22Rv1 (cell line): Measurements from ENCODE around the gene TMEM259.

Source experiments
- H3K27ac ChIP-seq: fragments of 450-650 bp; 2 replicates; pipeline ENCODE4 v1.5.1; 2017
- ZFX ChIP-seq: fragments of 450-650 bp; IDR thresholded peaks from 2 replicates; pipeline ENCODE4 v1.6.1; 2017; ENCODE audit warnings: antibody characterized with exemption, borderline replicate concordance
- TF ChIP-seq, protein P1 (sequence below): fragments of 450-650 bp; IDR thresholded peaks from 2 replicates; pipeline ENCODE4 v1.5.1; 2017; ENCODE audit warnings: mild to moderate bottlenecking

TMEM259 gene

DNA sequence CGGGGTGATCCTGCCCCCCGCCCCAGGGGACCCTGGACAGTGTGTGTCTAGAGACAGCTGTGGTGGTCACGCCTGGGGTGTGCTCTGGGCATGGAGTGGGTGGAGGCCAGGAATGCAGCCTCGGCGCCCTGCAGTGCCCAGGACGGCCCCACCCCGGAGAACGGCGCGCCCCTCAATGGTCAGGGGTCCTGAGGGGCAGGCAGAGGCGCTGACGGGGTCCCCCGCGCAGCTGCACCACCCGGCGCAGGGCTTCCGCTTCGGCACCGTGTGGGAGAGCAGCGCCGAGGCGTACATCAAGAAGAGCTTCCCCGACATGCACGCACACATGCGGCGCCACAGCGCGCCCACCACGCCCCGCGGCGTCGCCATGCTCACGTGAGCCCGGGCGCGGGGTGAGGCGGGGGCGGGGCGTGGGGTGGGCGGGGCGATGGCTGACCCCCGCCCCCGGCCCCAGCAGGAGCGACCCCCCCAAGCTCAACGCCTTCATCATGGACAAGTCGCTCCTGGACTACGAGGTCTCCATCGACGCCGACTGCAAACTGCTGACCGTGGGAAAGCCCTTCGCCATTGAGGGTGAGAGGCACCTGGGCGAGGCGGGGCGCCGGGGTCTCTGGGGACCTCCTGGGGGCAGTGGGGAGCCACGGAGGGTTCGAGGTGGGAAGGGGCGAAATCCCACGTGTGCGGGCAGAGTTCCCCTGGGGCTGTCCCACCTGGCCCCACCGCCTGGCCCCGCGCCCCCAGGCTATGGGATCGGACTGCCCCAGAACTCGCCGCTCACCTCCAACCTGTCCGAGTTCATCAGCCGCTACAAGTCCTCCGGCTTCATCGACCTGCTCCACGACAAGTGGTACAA, 13.3 kb downstream of the TMEM259 start:
- no peak for TF ChIP-seq ZFX
- TF ChIP-seq, protein P1, sequence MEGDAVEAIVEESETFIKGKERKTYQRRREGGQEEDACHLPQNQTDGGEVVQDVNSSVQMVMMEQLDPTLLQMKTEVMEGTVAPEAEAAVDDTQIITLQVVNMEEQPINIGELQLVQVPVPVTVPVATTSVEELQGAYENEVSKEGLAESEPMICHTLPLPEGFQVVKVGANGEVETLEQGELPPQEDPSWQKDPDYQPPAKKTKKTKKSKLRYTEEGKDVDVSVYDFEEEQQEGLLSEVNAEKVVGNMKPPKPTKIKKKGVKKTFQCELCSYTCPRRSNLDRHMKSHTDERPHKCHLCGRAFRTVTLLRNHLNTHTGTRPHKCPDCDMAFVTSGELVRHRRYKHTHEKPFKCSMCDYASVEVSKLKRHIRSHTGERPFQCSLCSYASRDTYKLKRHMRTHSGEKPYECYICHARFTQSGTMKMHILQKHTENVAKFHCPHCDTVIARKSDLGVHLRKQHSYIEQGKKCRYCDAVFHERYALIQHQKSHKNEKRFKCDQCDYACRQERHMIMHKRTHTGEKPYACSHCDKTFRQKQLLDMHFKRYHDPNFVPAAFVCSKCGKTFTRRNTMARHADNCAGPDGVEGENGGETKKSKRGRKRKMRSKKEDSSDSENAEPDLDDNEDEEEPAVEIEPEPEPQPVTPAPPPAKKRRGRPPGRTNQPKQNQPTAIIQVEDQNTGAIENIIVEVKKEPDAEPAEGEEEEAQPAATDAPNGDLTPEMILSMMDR: no peak
- H3K27ac ChIP-seq: no peak overlapping the region

- H3K27ac ChIP-seq: no peak overlapping the region
- TF ChIP-seq, protein P1: no peak
- no peak for TF ChIP-seq ZFX
Measured at GRCh38 chr19:1006711-1007398, 14.1 kb downstream of the TMEM259 start.

- TF ChIP-seq ZFX: no peak
- TF ChIP-seq, protein P1: no peak
- H3K27ac ChIP-seq: no peak overlapping the region
Measured at GRCh38 chr19:1004803-1005664, 15.9 kb downstream of the TMEM259 start.

GRCh38 chr19:1004204-1004802, 16.6 kb downstream of the TMEM259 start:
- H3K27ac ChIP-seq: no peak overlapping the region
- no peak for TF ChIP-seq ZFX
- TF ChIP-seq, protein P1: no peak

- no peak overlapping the region for H3K27ac ChIP-seq
- no peak for TF ChIP-seq ZFX
- TF ChIP-seq, protein P1: no peak
Measured at GRCh38 chr19:1003283-1003682, 17.6 kb downstream of the TMEM259 start.

DNA sequence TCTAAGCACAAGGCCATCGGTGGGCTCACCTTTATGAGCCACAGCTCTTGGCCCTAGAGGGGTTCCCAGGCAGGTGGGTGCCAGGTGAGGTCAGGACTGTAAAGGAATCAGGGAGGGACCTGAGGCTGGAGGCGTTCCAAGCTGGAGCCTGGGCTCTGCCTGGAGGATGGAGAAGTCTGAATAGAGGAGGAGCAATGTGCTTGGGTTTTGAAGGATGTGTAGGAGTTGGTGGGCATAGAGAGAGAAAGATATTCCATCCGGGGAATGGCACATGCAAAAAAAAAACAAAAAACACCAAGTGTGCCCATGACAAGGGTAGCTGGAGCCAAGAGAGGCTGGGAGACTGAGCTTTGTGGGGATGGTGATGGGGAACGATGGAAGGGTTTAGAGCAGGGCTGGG, 18.3 kb downstream of the TMEM259 start:
- H3K27ac ChIP-seq: no peak overlapping the region
- no peak for TF ChIP-seq ZFX
- TF ChIP-seq, protein P1: no peak
